ENCODE data around the gene MEGF11.

The MEGF11 gene

DNA sequence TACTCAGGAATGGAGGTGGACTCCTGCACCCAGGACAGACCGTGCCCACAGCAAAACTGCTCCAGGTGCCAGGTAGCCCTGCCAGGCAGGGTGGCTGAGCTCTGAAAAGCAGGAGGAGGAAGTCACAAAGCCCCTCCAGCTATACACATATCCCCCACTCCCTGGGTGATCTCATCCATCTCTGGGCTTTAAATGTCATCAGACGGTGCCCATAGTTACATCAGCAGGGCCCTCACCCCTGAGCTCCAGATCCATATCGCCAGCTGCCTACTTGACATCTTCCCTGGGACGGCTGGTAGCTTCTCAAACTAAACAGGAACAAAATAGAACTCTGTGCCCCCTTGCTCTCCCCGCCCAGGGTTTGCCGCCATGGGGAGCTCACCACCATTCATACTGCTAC is 87.7 kb downstream of the MEGF11 start:
- no peak for DNase-seq

DNA sequence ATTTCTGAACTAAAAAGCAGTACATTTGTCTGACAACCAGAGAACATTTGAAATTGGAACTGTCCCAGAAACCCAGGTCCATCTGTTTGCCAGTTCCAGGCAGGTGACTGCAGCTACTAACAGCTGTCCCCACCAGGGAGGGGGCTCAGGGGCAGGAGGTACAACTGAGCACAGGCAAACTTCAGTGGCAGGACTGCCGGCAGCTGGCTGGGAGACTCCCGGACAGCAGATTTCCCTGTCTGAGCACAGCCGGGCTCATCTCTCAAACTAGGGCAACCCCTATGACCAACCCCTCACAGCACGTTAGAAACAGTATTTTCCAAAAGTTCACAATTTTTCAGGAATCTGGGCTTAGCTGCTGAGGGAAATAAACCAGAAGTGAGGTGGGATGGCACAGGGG is 88.8 kb downstream of the MEGF11 start:
- DNase-seq: no peak

DNA sequence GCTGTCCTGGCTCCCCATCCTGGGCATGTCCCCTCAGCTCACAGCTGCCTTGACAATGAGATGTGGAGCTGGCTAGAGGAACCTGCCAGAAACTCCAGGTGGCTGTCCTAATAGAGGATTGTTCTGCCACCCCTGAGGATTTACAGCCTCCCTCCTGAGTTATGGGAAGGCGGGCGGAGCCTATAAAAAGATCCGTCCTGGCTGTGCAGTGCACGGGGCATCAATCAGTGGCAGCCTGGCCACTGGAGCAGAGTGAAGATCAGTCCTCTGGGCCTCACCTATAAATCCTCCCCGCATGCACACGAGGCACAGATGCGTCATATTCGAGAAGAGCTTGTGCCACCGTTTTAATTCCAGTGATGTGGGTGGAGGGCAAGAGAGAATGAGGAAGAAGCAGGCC is 90.0 kb downstream of the MEGF11 start:
- no peak for DNase-seq

GRCh38 chr15:66162286-66162685 is 91.3 kb downstream of the MEGF11 start:
- no peak for DNase-seq

GRCh38 chr15:66161575-66162118 is 91.9 kb downstream of the MEGF11 start:
- DNase-seq: no peak

DNA sequence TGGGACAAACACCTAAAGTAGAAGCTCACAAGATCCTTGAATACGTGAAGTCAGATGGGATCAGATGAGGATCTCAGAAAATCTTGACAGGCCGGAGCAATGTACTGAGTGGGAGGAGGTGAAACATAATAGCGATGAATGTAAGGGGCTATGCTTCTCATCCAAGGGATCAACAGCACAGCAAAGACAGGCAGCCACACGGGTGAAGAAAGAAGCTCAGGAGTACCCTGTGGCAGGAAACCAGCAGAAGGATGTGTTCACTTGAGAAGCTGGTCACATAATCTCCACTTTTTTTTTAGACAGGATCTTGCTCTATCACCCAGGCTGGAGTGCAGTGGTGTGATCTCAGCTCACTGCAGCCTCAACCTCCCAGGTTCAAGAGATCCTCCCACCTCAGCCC is 92.4 kb downstream of the MEGF11 start:
- no peak for DNase-seq

DNA sequence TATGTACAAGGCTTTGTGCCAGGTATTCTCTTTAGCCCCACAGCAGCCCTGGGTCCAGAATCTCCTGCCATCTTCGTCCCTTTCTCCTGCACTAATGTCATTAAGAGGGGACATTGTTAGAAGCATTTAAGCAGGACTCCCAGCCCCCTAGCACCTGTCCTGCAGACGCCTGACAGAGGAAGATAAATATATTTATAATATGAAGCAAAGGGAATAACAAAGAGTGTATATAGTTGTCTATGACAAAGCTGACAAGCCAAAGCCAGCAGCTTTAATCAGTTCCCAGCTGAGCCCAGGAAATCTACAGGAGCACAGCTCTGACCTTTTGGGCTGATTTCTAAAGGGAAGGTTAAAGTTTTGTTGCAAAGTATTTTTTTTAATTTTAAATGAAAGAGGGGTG is 96.0 kb downstream of the MEGF11 start:
- no peak for DNase-seq

DNA sequence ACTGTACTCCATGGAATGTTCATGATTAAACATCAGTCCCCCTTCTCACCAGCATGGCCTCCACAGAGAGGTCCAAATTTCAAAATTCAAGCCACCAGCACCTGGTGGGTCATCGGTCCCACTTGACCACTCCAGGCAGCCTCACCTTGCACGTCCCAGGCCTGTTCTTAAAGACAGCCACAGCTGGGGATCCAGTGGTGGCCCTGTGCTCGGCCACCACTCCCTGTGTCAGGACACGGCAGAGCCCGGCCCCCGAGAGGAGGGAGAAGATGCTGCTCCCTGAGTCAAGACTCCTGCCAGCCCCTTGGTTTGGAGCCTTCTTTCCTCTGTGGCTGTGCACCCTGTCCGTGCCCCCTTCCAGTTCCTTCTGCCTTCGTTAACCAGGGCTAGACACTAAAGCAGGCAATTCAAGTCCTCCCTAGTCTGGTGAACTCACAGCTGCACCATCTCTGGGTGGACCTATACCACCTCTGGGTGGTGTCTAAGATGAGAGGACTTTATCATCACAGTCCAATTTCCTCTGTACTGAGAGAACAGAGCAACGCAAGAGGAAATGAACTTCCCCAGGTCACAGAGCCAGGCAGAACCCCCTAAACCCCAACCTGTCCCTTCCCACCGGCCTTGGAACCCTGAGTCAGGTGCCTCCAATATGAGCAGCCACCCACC is 97.1 kb downstream of the MEGF11 start:
- no peak for DNase-seq

- DNase-seq: no peak
These were observed 98.5 kb downstream of the MEGF11 start for GRCh38 chr15:66155065-66155464.

GRCh38 chr15:66154581-66154980 is 99.0 kb downstream of the MEGF11 start:
- no peak for DNase-seq

DNA sequence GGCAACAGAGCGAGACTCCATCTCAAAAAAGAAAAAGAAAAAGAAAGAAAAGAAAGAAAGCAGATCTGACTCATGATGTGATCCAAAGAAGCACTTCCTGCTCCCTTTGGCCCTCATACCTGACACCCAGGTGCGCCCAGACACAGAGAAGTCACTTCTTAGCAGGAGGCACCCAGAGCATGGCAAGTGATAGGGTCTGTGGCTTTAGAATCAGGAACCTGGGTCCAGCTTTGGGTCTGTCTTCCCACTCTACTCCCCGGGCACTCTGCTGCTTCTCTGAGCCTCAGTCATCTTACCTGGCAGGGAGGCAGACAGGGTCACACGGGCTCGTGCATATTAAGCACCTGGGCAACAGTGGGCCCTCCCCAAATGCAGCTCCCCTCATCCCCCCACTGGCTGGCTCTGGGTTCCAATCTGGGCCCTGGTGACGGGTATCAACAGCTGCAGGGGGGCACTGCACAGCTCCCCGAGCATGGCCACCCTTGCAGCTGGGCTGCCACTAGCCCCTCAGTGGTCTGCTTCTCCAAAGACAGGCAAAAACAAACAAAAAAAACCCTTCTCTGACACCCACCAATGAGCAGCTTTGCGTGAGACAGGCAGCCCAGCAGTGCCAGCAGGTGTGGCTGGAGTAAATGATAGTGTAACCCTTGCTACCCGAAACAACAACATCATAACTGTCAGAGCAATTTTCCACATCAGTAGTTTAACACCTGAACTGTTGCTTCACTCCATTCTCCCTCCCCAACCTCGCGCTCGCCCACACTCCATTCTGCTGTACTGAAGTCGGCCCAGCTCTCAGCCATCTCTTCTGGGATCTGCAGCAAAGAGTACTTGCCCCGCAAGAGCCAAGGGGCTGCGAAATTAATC is 99.8 kb downstream of the MEGF11 start:
- no peak for DNase-seq

DNA sequence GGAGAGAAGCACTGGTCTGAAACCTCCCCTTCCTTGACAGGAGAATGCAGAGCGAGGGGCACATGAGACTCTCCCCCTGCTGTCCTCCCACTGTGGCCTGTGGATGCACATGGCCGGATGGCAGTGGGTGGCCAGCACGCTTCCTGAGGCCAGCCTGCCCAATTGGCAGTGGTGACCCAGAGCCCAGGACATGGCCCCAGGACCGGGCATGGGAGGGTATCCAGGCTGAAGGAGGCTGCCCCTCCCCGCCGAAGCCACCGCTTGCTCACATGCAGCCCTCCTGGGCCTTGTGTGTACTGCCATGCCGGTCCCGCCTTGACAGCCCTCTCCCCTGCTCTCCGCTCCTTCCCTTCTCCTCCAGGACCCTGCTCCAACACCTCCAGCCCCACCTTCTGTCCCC is 100.9 kb downstream of the MEGF11 start:
- no peak for DNase-seq

DNA sequence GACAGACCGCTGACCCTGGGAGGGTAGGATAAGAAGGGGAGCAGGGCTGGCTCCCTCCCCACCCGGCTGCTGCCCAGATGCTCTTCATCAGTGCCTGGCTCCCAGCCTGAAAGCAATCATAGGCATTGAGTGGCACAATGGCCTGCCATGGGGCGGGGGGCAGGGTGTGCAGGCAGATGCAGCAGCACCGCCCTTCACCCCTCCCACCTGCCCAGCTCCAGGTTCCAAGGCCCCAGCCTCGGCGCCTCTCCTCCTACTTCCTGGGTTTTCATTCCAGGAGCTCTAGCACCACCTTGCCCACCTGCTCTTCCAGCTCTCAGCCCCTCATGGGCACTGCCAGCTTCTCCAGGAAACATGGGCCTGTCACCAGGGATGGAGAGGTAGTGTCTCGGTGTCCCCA is 101.7 kb downstream of the MEGF11 start:
- DNase-seq: no peak

DNA sequence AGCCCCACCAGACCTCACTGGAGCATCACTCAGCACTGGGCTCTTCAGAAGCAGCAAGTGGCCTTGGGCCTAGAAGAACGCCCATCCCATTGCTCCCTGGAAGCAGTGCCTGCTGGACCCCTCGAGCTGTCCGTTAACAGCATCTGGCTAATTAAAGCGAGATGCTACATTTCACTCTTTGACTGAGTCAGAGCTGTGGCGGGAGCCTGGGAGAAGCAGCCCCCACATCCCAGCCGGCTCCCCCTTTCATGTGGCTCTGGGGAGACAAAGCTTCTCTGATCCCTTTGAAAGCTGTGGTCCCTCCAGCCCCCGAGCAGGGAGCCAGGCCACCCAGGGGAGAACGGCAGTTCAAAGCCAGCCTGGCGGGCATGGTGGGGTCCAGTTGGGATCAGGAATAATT is 103.7 kb downstream of the MEGF11 start:
- no peak for DNase-seq

- no peak for DNase-seq
These were observed 105.4 kb downstream of the MEGF11 start for GRCh38 chr15:66148187-66148586.

GRCh38 chr15:66147440-66147839 is 106.1 kb downstream of the MEGF11 start:
- DNase-seq: no peak

DNA sequence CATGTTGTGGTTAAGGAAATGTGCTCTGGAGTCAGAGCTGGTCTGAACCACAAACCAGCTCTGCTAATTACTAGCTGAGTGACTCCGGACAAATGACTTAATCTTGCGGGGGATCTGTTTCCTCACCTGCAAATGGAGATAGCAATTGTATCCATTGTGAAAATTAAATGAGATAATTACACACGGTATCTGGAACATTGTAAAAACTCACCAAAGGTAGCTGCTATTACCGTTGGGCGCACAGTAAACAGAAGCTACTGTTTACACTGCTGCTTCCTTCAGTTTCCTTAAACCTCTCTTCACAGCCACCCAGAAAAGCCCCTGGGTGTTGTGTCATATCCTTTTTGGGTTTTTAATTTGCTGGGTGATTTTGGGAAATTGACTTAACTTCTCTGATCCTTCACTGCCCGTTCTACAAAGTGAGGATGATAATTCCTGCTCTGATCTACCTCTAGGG is 107.8 kb downstream of the MEGF11 start:
- no peak for DNase-seq

- no peak for DNase-seq
These were observed 108.4 kb downstream of the MEGF11 start for GRCh38 chr15:66144978-66145725.

DNA sequence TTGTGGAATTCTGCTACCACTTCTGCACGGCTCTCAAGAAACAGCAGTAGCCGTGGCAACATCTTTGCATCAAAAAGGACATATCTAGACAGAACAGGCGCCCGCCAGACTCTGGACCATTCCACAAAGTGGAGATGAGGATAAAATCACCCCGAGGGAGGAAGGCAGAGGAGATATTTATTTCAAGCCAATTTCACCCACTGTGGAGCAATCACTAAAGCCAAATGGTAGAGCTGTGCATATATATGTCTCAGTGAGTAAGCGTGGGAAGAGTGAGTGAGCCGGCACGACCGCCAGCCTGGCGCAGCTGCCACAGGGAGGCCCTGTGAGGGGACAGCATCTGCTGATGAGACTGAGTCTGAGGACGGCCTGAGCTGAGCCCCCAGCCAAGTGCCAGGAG is 111.3 kb downstream of the MEGF11 start:
- DNase-seq: no peak

DNA sequence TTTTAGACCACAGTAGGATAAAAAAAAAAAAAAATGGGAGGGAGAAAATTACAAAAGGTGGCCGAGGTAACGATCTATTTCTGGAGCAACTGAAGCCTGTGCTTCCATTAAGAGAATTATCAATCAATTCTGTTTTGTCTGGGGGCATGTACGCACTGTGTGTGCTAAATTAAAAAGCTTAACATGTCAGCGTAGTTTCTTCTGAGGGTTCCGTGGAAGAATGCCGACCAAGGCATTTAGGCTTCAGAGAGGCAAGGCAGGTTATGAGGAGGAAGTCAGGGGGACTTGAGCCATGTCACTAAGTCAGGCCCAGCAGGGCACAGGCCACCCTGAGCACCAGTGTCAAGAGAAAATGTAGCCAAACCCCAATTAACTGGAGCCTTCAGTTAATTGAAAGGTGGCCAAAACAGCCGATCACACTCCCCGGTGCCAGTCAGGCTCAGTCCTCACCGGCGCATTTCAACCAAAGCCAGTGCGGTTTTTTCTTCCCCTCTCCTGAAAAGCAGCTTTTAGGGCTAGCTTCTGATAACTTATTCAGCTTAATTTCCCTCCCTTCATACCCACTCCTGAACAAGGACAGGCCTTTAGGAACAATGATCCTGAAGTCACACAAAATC is 113.9 kb downstream of the MEGF11 start:
- DNase-seq: no peak

DNA sequence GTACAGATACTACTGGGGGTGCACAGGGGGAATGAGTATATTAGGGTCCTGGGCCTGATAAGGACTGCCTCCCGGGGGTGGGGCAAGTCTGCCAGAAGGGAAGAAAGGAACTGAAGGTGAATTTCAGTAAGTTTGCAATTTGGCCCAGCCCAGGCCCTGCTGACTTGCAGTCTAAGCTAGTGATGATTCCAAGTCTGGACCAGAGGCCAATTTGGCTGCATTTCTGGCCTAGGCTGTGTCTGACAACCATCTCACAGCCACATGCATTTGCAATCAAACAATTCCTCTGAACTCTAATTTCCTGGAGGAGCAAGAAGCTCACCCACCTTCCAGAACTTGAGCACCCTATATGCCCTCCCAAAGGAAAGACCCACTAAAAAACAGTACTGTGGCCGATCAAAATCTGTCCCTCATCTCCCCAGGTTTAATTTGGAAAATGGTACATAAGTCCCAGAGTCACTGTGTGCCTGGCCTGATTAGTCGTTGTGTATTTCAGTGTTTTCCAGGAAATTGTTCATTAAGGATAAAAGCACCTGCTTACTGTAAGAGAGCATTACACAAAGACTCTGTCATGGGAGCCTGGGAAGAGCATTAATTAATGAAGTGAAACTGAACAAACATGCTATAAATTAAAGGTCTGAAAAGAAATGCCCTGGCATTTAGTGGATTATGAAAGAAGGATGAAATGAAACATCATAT is 114.5 kb downstream of the MEGF11 start:
- no peak for DNase-seq

GRCh38 chr15:66138096-66138783 is 115.3 kb downstream of the MEGF11 start:
- DNase-seq: no peak
